NT2/D1 (cell line): Measurements from ENCODE around the gene WDCP.

Experiments
- YY1 ChIP-seq: IDR thresholded peaks from 2 replicates; pipeline ENCODE4 v1.6.1; 2011; ENCODE audit not compliant: insufficient read length, insufficient read depth
- ZNF274 ChIP-seq: IDR thresholded peaks from 2 replicates; pipeline ENCODE4 v1.6.1; 2011; ENCODE audit warnings: mild to moderate bottlenecking, low read depth, low read length

GRCh38 chr2:24072259-24072658 is 25.1 kb upstream of the WDCP start:
- TF ChIP-seq YY1 (no peak), ZNF274 (no peak)
